SU-DHL-6 (cell line): Measurements from ENCODE around the gene ZNF606.

Experiments
- EZH2phosphoT487 ChIP-seq: fragments of 200-600 bp; sonication (generic), shearing (Covaris generic); conservative IDR thresholded peaks from 2 replicates; pipeline ENCODE4 v1.6.1; 2018; ENCODE audit warnings: mild to moderate bottlenecking, antibody characterized with exemption, low read length, moderate library complexity, mixed read lengths
- TF ChIP-seq, protein P1 (sequence below): fragments of 200-600 bp; sonication (generic); IDR thresholded peaks from one replicate; pipeline ENCODE4 v1.5.1; 2017; ENCODE audit warnings: antibody characterized with exemption, mild to moderate bottlenecking, low read length, moderate library complexity; ENCODE audit not compliant: insufficient read depth, poor library complexity, severe bottlenecking

DNA sequence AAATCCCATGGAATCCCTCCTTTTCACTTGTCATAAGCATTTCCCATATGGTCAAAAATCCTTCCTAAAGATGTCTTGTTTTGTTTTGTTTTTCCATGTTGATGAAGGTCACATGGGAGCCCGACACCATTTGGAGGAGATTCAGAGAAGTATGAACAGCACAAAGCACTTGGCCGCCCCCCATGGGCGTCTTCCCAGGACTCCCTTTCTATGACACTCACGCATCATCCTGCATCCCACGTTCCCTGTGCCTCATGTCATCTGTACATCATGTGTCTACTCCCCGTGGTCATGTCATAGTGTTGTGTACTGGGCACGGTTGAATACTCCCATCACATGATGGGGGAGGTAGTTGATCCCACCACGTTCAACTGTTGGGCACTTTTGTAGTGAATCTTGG lies 33.2 kb upstream of the ZNF606 start:
- TF ChIP-seq, protein P1, sequence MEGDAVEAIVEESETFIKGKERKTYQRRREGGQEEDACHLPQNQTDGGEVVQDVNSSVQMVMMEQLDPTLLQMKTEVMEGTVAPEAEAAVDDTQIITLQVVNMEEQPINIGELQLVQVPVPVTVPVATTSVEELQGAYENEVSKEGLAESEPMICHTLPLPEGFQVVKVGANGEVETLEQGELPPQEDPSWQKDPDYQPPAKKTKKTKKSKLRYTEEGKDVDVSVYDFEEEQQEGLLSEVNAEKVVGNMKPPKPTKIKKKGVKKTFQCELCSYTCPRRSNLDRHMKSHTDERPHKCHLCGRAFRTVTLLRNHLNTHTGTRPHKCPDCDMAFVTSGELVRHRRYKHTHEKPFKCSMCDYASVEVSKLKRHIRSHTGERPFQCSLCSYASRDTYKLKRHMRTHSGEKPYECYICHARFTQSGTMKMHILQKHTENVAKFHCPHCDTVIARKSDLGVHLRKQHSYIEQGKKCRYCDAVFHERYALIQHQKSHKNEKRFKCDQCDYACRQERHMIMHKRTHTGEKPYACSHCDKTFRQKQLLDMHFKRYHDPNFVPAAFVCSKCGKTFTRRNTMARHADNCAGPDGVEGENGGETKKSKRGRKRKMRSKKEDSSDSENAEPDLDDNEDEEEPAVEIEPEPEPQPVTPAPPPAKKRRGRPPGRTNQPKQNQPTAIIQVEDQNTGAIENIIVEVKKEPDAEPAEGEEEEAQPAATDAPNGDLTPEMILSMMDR, result no peak
- TF ChIP-seq EZH2phosphoT487, result no peak
